HL-60 (cell line): ENCODE results near the gene C6orf132.

Source experiments
- GABPA ChIP-seq: IDR thresholded peaks from 2 replicates; pipeline ENCODE4 v1.6.1; 2012; ENCODE audit warnings: low read depth
- POLR2AphosphoS5 ChIP-seq: IDR thresholded peaks from 2 replicates; pipeline ENCODE4 v1.6.1; 2012; ENCODE audit warnings: low read depth
- TF ChIP-seq, protein P1 (sequence below): IDR thresholded peaks from one replicate; pipeline ENCODE4 v1.5.1; 2011; ENCODE audit warnings: low read length, control low read depth, inconsistent platforms; ENCODE audit not compliant: insufficient read depth
- TF ChIP-seq, protein P2 (sequence below): IDR thresholded peaks from 2 replicates; pipeline ENCODE4 v1.6.1; 2012; ENCODE audit warnings: low read depth; ENCODE audit not compliant: insufficient replicate concordance

DNA sequence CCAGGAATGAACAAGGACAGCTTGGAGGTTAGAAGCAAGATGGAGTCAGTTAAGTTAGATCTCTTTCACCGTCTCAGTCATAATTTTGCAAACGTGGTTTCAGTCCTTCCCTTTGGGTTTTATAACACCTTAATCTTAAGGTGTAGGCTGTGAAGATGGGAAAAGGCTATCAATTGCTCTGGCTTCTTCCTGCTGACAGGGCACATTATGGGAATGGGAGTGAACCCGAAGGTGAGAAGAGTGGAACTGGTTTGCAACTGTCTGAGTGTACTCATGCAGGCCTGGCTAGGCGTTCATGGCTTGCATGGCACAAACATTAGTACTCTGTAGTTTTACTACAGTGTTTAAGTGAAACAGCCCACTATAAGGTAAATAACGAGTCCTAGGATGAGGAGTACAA lies 82.7 kb downstream of the C6orf132 start:
- TF ChIP-seq GABPA = no peak
- TF ChIP-seq, protein P1, sequence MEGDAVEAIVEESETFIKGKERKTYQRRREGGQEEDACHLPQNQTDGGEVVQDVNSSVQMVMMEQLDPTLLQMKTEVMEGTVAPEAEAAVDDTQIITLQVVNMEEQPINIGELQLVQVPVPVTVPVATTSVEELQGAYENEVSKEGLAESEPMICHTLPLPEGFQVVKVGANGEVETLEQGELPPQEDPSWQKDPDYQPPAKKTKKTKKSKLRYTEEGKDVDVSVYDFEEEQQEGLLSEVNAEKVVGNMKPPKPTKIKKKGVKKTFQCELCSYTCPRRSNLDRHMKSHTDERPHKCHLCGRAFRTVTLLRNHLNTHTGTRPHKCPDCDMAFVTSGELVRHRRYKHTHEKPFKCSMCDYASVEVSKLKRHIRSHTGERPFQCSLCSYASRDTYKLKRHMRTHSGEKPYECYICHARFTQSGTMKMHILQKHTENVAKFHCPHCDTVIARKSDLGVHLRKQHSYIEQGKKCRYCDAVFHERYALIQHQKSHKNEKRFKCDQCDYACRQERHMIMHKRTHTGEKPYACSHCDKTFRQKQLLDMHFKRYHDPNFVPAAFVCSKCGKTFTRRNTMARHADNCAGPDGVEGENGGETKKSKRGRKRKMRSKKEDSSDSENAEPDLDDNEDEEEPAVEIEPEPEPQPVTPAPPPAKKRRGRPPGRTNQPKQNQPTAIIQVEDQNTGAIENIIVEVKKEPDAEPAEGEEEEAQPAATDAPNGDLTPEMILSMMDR = no peak
- TF ChIP-seq POLR2AphosphoS5 = no peak
- TF ChIP-seq, protein P2, sequence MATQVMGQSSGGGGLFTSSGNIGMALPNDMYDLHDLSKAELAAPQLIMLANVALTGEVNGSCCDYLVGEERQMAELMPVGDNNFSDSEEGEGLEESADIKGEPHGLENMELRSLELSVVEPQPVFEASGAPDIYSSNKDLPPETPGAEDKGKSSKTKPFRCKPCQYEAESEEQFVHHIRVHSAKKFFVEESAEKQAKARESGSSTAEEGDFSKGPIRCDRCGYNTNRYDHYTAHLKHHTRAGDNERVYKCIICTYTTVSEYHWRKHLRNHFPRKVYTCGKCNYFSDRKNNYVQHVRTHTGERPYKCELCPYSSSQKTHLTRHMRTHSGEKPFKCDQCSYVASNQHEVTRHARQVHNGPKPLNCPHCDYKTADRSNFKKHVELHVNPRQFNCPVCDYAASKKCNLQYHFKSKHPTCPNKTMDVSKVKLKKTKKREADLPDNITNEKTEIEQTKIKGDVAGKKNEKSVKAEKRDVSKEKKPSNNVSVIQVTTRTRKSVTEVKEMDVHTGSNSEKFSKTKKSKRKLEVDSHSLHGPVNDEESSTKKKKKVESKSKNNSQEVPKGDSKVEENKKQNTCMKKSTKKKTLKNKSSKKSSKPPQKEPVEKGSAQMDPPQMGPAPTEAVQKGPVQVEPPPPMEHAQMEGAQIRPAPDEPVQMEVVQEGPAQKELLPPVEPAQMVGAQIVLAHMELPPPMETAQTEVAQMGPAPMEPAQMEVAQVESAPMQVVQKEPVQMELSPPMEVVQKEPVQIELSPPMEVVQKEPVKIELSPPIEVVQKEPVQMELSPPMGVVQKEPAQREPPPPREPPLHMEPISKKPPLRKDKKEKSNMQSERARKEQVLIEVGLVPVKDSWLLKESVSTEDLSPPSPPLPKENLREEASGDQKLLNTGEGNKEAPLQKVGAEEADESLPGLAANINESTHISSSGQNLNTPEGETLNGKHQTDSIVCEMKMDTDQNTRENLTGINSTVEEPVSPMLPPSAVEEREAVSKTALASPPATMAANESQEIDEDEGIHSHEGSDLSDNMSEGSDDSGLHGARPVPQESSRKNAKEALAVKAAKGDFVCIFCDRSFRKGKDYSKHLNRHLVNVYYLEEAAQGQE = no peak
